Activated CD8-positive, alpha-beta T cell treated with anti-CD3 and anti-CD28 coated beads for 36 hours (primary cell): ENCODE results near the gene DOCK4. TPM values are rescaled to one million over a fixed set of nuclear protein-coding genes. Genes with fewer than 3 reads are reported as not detected.

Source experiments
- ATAC-seq: fragments of 200-7000 bp; cut with Tn5 transposase; one replicate; pipeline ENCODE4 v1.10.0; 2021; ENCODE audit warnings: mild to moderate bottlenecking, moderate library complexity
- CTCF ChIA-PET: fragments of 350-600 bp; sonication (Branson Sonifier 250); formaldehyde crosslinking; loops from one replicate; lab custom pipeline; 2021; ENCODE audit warnings: antibody characterized with exemption; lab: Charles Lee
- POLR2A ChIA-PET: fragments of 350-600 bp; sonication (Branson Sonifier 250); formaldehyde crosslinking; loops from one replicate; lab custom pipeline; 2021; ENCODE audit warnings: antibody characterized with exemption; lab: Charles Lee
- DNase-seq: peaks from one replicate; pipeline ENCODE4 v3.0.0-alpha.2; 2020
- H3K27ac Mint-ChIP-seq: one replicate; pipeline ENCODE4 v1.8.0; 2021; ENCODE audit warnings: mild to moderate bottlenecking, mixed read lengths
- H3K27me3 Mint-ChIP-seq: one replicate; pipeline ENCODE4 v1.8.0; 2021; ENCODE audit warnings: mixed read lengths
- H3K36me3 Mint-ChIP-seq: one replicate; pipeline ENCODE4 v1.8.0; 2021; ENCODE audit warnings: low read depth, mixed read lengths
- H3K4me1 Mint-ChIP-seq: one replicate; pipeline ENCODE4 v1.8.0; 2021; ENCODE audit warnings: low read depth, mixed read lengths
- H3K4me3 Mint-ChIP-seq: one replicate; pipeline ENCODE4 v1.8.0; 2021; ENCODE audit warnings: mild to moderate bottlenecking, moderate library complexity, mixed read lengths
- H3K9me3 Mint-ChIP-seq: one replicate; pipeline ENCODE4 v1.8.0; 2021; ENCODE audit warnings: mixed read lengths
- intact Hi-C: fragments of 100-400 bp; cut with micrococcal nuclease; formaldehyde crosslinking; loops from one replicate; pipeline ENCODE4 v1.10.0; 2022
- total RNA-seq, 2 experiments: library from RNA; stranded (reverse); gene quantifications; one replicate each; pipeline ENCODE4 v1.2.3, GENCODE V29; 2021
- TF ChIP-seq, protein P1 (sequence below): fragments of 200-600 bp; IDR thresholded peaks from one replicate; pipeline ENCODE4 v1.8.0; 2022; ENCODE audit warnings: antibody characterized with exemption, mild to moderate bottlenecking

The DOCK4 gene
- total RNA-seq, 2 experiments from 2014 or later: 0.31 to 0.32 TPM

DNA sequence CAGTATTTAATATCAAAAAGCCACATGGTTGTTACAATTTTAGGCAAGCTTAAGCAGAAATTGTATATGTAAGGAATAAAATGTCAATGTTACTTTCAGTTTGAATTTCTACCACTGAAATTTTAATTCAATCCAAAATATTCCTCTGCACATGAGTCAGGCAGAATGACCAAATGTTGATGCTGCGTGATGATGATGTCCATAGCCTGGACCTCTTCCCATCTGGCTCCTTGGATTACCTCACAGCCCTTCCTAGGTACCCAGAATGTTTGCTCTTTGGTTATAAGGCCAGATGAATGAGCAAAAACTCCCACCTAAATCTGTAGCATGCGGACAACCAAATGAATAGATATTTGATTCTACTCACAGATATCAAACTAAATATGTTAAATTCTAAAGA lies 385.6 kb downstream of the DOCK4 start:
- peaks cover 2% of the 10 kb centered on the region for H3K27me3 Mint-ChIP-seq
- POLR2A ChIA-PET: no interaction called here
- H3K36me3 Mint-ChIP-seq: no peaks in the 10 kb centered on the region
- H3K4me3 Mint-ChIP-seq: no peak overlapping the region
- CTCF ChIA-PET: interaction anchor here (0.8 kb wide), 1 partner anchor 14 kb away, joined by 3 read pairs; no protein-coding TSS in a partner anchor
- DNase-seq: no peak
- TF ChIP-seq, protein P1, sequence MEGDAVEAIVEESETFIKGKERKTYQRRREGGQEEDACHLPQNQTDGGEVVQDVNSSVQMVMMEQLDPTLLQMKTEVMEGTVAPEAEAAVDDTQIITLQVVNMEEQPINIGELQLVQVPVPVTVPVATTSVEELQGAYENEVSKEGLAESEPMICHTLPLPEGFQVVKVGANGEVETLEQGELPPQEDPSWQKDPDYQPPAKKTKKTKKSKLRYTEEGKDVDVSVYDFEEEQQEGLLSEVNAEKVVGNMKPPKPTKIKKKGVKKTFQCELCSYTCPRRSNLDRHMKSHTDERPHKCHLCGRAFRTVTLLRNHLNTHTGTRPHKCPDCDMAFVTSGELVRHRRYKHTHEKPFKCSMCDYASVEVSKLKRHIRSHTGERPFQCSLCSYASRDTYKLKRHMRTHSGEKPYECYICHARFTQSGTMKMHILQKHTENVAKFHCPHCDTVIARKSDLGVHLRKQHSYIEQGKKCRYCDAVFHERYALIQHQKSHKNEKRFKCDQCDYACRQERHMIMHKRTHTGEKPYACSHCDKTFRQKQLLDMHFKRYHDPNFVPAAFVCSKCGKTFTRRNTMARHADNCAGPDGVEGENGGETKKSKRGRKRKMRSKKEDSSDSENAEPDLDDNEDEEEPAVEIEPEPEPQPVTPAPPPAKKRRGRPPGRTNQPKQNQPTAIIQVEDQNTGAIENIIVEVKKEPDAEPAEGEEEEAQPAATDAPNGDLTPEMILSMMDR: no peak
- no peak for ATAC-seq
- H3K27ac Mint-ChIP-seq: no peak overlapping the region
- no peaks in the 10 kb centered on the region for H3K4me1 Mint-ChIP-seq
- intact Hi-C loops: no loop called here
- no peaks in the 10 kb centered on the region for H3K9me3 Mint-ChIP-seq

- Mint-ChIP-seq H3K4me1 (no peaks in the 10 kb centered on the region), H3K36me3 (no peaks in the 10 kb centered on the region), H3K27ac (no peak overlapping the region), H3K27me3 (peaks cover 2% of the 10 kb centered on the region), H3K4me3 (no peak overlapping the region), H3K9me3 (no peaks in the 10 kb centered on the region)
- no peak for DNase-seq
- POLR2A ChIA-PET: no interaction called here
- CTCF ChIA-PET: no interaction called here
- ATAC-seq: no peak
- TF ChIP-seq, protein P1: no peak
- intact Hi-C loops: no loop called here
Observed at GRCh38 chr7:111820121-111820520, 386.1 kb downstream of the DOCK4 start.

GRCh38 chr7:111815354-111815753 lies 390.8 kb downstream of the DOCK4 start:
- CTCF ChIA-PET: no interaction called here
- intact Hi-C loops: no loop called here
- H3K27me3 Mint-ChIP-seq: no peaks in the 10 kb centered on the region
- POLR2A ChIA-PET: no interaction called here
- TF ChIP-seq, protein P1: no peak
- DNase-seq (no peak), ATAC-seq (no peak)
- H3K4me1 Mint-ChIP-seq: no peaks in the 10 kb centered on the region
- H3K4me3 Mint-ChIP-seq: no peak overlapping the region
- no peaks in the 10 kb centered on the region for H3K36me3 Mint-ChIP-seq
- no peaks in the 10 kb centered on the region for H3K9me3 Mint-ChIP-seq
- no peak overlapping the region for H3K27ac Mint-ChIP-seq

DNA sequence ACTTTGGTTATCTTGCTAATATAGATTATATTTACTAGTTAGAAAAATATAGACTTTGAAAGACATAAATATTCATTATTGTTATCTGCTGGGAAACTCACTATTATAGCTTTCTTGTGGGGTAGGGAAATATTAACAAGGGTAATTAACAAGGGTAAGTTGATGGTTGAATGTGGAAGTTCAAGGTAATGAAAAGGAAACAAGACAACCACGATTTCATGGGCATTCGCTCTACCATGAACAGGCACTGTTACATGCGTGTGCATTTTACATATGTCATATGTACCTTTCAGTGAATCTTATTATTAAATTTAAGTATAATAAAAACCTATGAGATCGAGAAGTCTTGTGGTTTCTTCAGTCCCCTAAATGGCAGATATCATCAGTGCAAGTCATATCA lies 392.9 kb downstream of the DOCK4 start:
- Mint-ChIP-seq H3K27me3 (peaks cover 1% of the 10 kb centered on the region), H3K36me3 (no peaks in the 10 kb centered on the region), H3K4me1 (no peaks in the 10 kb centered on the region), H3K4me3 (no peak overlapping the region), H3K9me3 (no peaks in the 10 kb centered on the region), H3K27ac (no peak overlapping the region)
- ATAC-seq (no peak), DNase-seq (no peak)
- ChIA-PET POLR2A (no interaction called here), CTCF (no interaction called here)
- intact Hi-C loops: no loop called here
- TF ChIP-seq, protein P1: no peak

GRCh38 chr7:111806232-111806631 lies 400.0 kb downstream of the DOCK4 start:
- POLR2A ChIA-PET: interaction anchor here (1.0 kb wide), 1 partner anchor 12 kb away, joined by 3 read pairs; no protein-coding TSS in a partner anchor
- peaks cover 3% of the 10 kb centered on the region for H3K27me3 Mint-ChIP-seq
- CTCF ChIA-PET: no interaction called here
- TF ChIP-seq, protein P1: no peak
- H3K9me3 Mint-ChIP-seq: peaks cover 4% of the 10 kb centered on the region
- intact Hi-C loops: no loop called here
- no peaks in the 10 kb centered on the region for H3K36me3 Mint-ChIP-seq
- H3K27ac Mint-ChIP-seq: no peak overlapping the region
- no peak for DNase-seq
- no peak for ATAC-seq
- H3K4me1 Mint-ChIP-seq: no peaks in the 10 kb centered on the region
- H3K4me3 Mint-ChIP-seq: no peak overlapping the region
